Activated gamma-delta T cell treated with Interleukin-2 at 50 U/mL for 16 hours (primary cell): ENCODE results near the gene NAA10.
A peak's percentile ranks its signal among the peaks of the same experiment; 100 is the strongest.

Experiments
- DNase-seq: peaks from one replicate; pipeline ENCODE4 v3.0.0-alpha.2; 2020

NAA10 gene

DNA sequence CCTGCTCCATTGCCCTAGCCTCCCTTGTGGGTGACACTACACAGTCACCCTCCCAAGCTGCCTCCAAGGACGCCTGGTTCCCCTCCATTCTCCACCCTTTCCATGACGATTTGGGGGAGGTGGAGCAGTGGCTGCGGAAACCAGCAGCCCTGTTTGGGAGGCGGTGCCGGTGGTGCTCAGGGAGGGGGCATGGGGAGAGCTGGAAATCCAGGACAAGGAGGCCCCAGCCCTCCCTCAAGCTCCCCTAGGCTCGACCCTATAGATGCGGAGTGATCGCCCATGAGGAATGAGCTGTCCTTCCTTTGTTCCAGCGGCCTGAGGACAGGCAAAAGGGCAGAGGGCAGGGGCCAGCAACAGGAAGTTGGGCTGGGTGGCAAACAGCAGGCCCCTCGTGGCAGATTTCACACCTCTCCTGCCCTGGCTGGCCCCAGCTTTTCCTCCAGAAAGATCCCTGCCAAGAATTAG lies 13.2 kb upstream of the NAA10 start:
- no peak for DNase-seq

- peak; percentile 74 for DNase-seq
Measured at GRCh38 chrX:153947009-153947769, 12.4 kb upstream of the NAA10 start.

DNA sequence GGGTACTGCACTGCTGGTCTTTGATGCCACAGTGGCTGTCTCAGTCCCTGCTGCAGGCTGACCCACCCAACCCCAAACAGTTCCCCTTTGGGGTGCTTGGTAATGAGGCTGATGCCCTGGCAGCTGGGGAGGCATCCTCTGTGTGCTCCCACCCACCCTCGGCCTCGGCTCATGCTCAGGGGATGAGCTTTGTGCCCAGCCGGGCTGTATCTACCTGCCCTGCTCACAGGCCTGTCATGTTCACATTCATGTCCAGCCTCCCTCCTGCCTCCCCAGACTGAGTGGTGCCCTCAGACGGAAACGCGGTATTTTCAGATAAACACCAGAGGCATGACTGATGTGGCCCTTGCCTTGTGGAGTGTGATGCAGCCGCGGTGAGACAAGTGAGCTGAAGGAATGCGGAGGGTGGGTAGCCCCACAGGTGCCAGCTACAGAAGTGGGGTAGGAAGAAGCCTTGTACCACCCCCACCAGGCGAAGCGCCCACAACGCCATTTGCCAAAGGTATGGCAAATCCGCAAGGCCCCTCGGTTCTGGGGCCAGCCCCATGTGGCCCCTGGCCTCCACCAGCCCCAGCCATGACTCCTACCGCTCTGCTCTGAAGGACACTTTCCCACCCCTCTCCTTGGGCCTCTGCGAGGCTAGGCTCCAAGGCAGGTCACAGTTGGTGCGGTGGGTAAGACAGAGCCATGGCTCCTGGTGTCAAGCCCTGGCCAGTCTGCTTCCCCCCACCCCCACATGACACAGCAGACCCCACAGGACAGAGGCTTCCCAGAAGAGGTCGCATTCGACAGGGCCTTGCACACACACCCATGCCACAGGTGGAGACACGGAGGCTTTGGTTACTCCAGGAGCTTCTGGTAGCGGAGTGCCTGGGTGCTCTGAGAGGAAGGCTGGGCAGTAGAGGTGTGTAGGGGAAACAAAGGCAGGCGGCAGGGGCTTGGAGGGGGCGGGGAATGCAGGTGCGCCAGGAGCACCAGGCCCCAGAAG lies 11.4 kb upstream of the NAA10 start:
- no peak for DNase-seq

GRCh38 chrX:153944800-153945150 lies 9.9 kb upstream of the NAA10 start:
- DNase-seq, result no peak

- no peak for DNase-seq
Measured at GRCh38 chrX:153944140-153944799, 9.4 kb upstream of the NAA10 start, which contains the start of gene RENBP. Gene RENBP, minus strand, starts transcription at chrX:153944643. Its CDS starts 33 bp downstream, at chrX:153944610.

- DNase-seq, result no peak
Measured at GRCh38 chrX:153941336-153942252, 6.8 kb upstream of the NAA10 start.

GRCh38 chrX:153939573-153939972 lies 4.7 kb upstream of the NAA10 start:
- DNase-seq, result no peak

DNA sequence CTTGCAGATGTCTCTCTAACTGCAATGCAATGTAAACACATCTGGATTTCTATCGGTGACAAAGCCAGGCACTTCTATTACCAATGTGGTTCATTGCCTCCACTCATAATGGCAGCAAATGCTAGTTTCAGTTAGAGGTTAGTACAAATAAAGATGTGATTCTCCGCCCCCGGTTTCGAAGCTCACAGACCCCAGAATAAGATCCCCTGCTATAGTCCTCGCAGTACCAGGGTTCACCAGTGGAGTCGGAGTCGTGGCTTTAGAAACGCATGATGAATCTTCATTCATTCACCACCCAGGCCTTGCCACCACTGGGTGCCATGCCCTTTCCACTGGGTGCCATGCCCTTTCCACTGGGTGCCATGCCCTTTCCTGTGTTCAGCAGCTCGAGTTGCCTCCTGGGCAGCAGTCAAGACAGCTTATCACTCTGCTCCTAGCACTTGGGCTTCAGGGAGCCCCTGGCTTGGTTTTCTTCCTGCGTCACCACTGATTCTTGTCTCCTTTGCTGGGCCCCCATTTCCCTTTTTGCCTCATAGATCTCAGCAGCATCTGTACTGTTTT lies 3.5 kb upstream of the NAA10 start:
- no peak for DNase-seq

GRCh38 chrX:153937056-153937455 lies 2.2 kb upstream of the NAA10 start:
- DNase-seq, result no peak

GRCh38 chrX:153935326-153935851 lies 552 bp upstream of the NAA10 start:
- no peak for DNase-seq

- DNase-seq, result no peak
Measured at GRCh38 chrX:153934148-153934761, 582 bp downstream of the NAA10 start.

GRCh38 chrX:153933748-153934147 lies 1.1 kb downstream of the NAA10 start:
- DNase-seq, result no peak

- no peak for DNase-seq
Measured at GRCh38 chrX:153932220-153932915, 2.5 kb downstream of the NAA10 start.

DNA sequence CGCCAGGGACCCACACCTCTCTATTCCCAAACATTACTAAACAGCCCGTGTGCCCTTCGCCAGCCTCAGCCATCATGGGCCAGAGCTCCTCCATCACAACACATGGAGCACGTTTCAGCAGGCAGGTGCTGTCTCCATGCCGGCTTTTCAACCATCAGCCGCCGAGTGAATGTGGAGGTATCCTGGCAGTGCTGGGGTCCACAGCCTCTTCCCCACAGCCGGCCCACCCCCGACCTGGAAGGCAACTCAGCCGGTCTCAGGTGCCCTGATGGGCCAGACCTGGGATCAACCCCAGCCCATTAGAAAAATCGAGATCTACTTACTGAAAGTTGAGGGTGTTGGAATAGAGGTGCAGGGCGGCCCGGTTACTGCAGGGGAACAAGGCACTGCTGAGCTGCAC lies 3.1 kb downstream of the NAA10 start:
- DNase-seq, result no peak

DNA sequence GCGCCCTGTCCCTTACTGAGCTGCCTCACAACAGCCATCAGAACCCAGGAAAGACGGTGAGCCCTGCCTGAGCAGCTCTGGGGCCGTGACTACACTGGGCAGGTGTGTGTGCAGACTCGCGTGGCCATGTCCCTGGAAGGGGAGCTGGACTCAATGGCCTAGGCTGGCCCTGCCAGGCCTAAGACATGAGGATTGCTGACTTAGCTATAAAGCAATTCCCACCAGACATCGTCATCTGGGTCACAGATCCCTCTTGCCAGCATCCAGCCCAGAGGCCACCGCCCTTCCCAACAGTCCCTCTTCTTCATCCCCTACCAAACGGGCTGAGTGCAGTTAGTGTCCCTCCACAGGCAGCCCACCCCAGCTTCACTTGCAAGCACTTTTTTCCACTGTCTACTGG lies 3.7 kb downstream of the NAA10 start:
- no peak for DNase-seq

- no peak for DNase-seq
Measured at GRCh38 chrX:153930011-153930910, 4.6 kb downstream of the NAA10 start.

DNA sequence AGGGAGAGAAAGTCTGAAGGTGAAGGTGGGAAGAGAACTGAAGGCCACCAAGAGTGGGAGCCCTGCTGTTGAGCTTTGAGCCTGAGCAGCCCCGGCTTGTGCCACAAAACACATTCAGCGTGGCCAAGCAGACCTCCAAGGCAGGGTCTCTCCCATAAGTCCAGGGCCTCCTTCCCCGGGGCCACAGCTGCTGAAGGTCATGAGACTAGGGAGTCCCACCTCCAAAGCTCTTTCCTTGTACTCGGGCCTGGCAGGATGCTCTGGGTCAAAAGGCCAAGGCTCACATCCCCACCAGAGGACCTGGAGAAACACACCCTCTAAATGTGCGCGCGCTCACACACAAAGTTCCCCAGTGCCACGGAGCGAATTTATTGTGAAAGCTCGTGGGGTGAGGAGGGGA lies 5.3 kb downstream of the NAA10 start:
- no peak for DNase-seq

GRCh38 chrX:153928846-153929245 lies 6.0 kb downstream of the NAA10 start:
- DNase-seq, result no peak
